H1 (cell line): ENCODE measurements around the gene VPS37C. TPM values are rescaled to one million over a fixed set of nuclear protein-coding genes. Genes with fewer than 3 reads are reported as not detected.

Source experiments
- CTCF ChIA-PET: fragments of 300-600 bp; sonication (Branson Sonifier 250); formaldehyde crosslinking; loops from one replicate; lab custom pipeline; 2021; ENCODE audit not compliant: partially characterized antibody; lab: Charles Lee
- POLR2A ChIA-PET: fragments of 300-600 bp; sonication (Branson Sonifier 250); formaldehyde crosslinking; loops from one replicate; lab custom pipeline; 2021; ENCODE audit warnings: inconsistent platforms; ENCODE audit not compliant: partially characterized antibody; lab: Charles Lee
- DNase-seq, 2 experiments: peaks; one replicate each; pipeline versions ENCODE4 v3.0.0 to v3.0.0-alpha.2; 2010 to 2022; ENCODE audit warnings: low spot score in 2 of 2, low read depth in 1 of 2, mixed read lengths in 1 of 2
- FAIRE-seq: peaks from 2 replicates; lab custom pipeline; 2011; peaks lifted over from hg19 to GRCh38; lab: Jason Lieb, UNC
- H2AFZ ChIP-seq: 2 replicates; pipeline ENCODE4 v1.8.1; 2012; ENCODE audit warnings: low read length, inconsistent platforms
- H2AK5ac ChIP-seq: 2 replicates; pipeline ENCODE4 v1.6.1; 2013; ENCODE audit warnings: low read depth, low read length
- H2BK120ac ChIP-seq: replicated peaks from 2 replicates; pipeline ENCODE3; 2013; ENCODE audit warnings: low read depth, low read length, inconsistent platforms
- H2BK12ac ChIP-seq: 2 replicates; pipeline ENCODE4 v1.6.1; 2013; ENCODE audit warnings: low read depth, low read length
- H2BK15ac ChIP-seq: 2 replicates; pipeline ENCODE4 v1.6.1; 2013; ENCODE audit warnings: low read length
- H2BK20ac ChIP-seq: 2 replicates; pipeline ENCODE4 v1.6.1; 2013; ENCODE audit warnings: low read length
- H2BK5ac ChIP-seq: 2 replicates; pipeline ENCODE4 v1.6.1; 2013; ENCODE audit warnings: low read depth, low read length
- H3K14ac ChIP-seq: 2 replicates; pipeline ENCODE4 v1.6.1; 2013; ENCODE audit warnings: inconsistent platforms; ENCODE audit not compliant: insufficient read length
- H3K18ac ChIP-seq: 2 replicates; pipeline ENCODE4 v1.6.1; 2013; ENCODE audit warnings: low read length; ENCODE audit errors: extremely low read depth
- H3K23ac ChIP-seq: 2 replicates; pipeline ENCODE4 v1.6.1; 2013; ENCODE audit warnings: inconsistent platforms; ENCODE audit not compliant: insufficient read length
- H3K23me2 ChIP-seq: 2 replicates; pipeline ENCODE4 v1.6.1; 2013; ENCODE audit warnings: low read depth, low read length
- H3K27ac ChIP-seq: 2 replicates; pipeline ENCODE4 v1.6.1; 2011; ENCODE audit warnings: low read depth, low read length, inconsistent platforms
- H3K27me3 ChIP-seq, 4 experiments: replicated peaks in 1 of 4; 1 replicate in 1 of 4; 2 replicates in 3 of 4; pipeline versions ENCODE4 v1.6.1 to v1.8.1; 2011 to 2013; ENCODE audit warnings: low read length in 3 of 4, mild to moderate bottlenecking in 3 of 4, inconsistent platforms in 2 of 4, mixed read lengths in 2 of 4, moderate library complexity in 1 of 4; ENCODE audit not compliant: control insufficient read depth in 3 of 4, insufficient read depth in 3 of 4; ENCODE audit errors: extremely low read depth in 1 of 4
- H3K36me3 ChIP-seq, 4 experiments: 2 replicates each; pipeline versions ENCODE4 v1.6.1 to v1.8.1; 2011 to 2013; ENCODE audit warnings: mild to moderate bottlenecking in 4 of 4, low read length in 3 of 4, moderate library complexity in 2 of 4, control low read depth in 1 of 4, inconsistent platforms in 1 of 4; ENCODE audit not compliant: insufficient read depth in 4 of 4, control insufficient read depth in 2 of 4
- H3K4ac ChIP-seq: replicated peaks from 2 replicates; pipeline ENCODE3; 2013; ENCODE audit warnings: low read length, low read depth, mixed read lengths, inconsistent platforms; ENCODE audit not compliant: insufficient read length
- H3K4me1 ChIP-seq, 4 experiments: replicated peaks in 1 of 4; 1 replicate in 1 of 4; 2 replicates in 3 of 4; pipeline versions ENCODE4 v1.6.1 to v1.8.1; 2011 to 2013; ENCODE audit warnings: low read length in 3 of 4, inconsistent platforms in 2 of 4, mixed read lengths in 1 of 4; ENCODE audit not compliant: insufficient read depth in 4 of 4, control insufficient read depth in 3 of 4
- H3K4me2 ChIP-seq, 2 experiments: 2 replicates each; pipeline versions ENCODE4 v1.6.1 to v1.8.1; 2011 to 2013; ENCODE audit warnings: low read depth in 2 of 2, low read length in 2 of 2, control low read depth in 1 of 2, inconsistent platforms in 1 of 2, mild to moderate bottlenecking in 1 of 2; ENCODE audit not compliant: insufficient read depth in 1 of 2
- H3K4me3 ChIP-seq, 4 experiments: fragments of 200-600, 300-600 bp in 1 of 4; sonication (generic), shearing (Covaris generic), sonication (Bioruptor Twin) in 1 of 4; 2 replicates each; pipeline versions ENCODE4 v1.5.1 to v1.8.1; 2011 to 2016; ENCODE audit warnings: low read length in 4 of 4, low read depth in 3 of 4, control low read depth in 2 of 4, inconsistent platforms in 2 of 4, mild to moderate bottlenecking in 2 of 4, mixed read lengths in 1 of 4, moderate library complexity in 1 of 4; ENCODE audit not compliant: insufficient read depth in 2 of 4; ENCODE audit errors: extremely low read depth in 1 of 4
- H3K56ac ChIP-seq: replicated peaks from 2 replicates; pipeline ENCODE3; 2013; ENCODE audit warnings: low read depth, mild to moderate bottlenecking, mixed read lengths, low read length, inconsistent platforms; ENCODE audit not compliant: insufficient read length
- H3K79me1 ChIP-seq: 2 replicates; pipeline ENCODE4 v1.6.1; 2013; ENCODE audit warnings: low read depth, low read length, control low read depth
- H3K79me2 ChIP-seq, 2 experiments: 2 replicates each; pipeline versions ENCODE4 v1.6.1 to v1.8.1; 2012 to 2013; ENCODE audit warnings: low read length in 2 of 2, mild to moderate bottlenecking in 2 of 2, inconsistent platforms in 1 of 2; ENCODE audit not compliant: insufficient read depth in 2 of 2, control insufficient read depth in 1 of 2
- H3K9ac ChIP-seq, 4 experiments: replicated peaks in 1 of 4; 1 replicate in 1 of 4; 2 replicates in 3 of 4; pipeline versions ENCODE4 v1.6.1 to v1.8.1; 2011 to 2013; ENCODE audit warnings: low read depth in 3 of 4, low read length in 3 of 4, control low read depth in 2 of 4, mild to moderate bottlenecking in 2 of 4, moderate library complexity in 2 of 4, inconsistent platforms in 1 of 4; ENCODE audit errors: extremely low read depth in 1 of 4
- H3K9me3 ChIP-seq, 2 experiments: 2 replicates each; pipeline versions ENCODE4 v1.6.1 to v1.8.1; 2012 to 2013; ENCODE audit warnings: mild to moderate bottlenecking in 2 of 2, moderate library complexity in 2 of 2, control low read depth in 1 of 2, inconsistent platforms in 1 of 2, low read depth in 1 of 2, low read length in 1 of 2, mixed read lengths in 1 of 2; ENCODE audit not compliant: insufficient read depth in 2 of 2
- H4K20me1 ChIP-seq, 2 experiments: replicated peaks in 1 of 2; 2 replicates each; pipeline versions ENCODE3 to v1.8.1; 2011 to 2013; ENCODE audit warnings: inconsistent platforms in 2 of 2, low read length in 2 of 2, mild to moderate bottlenecking in 1 of 2; ENCODE audit not compliant: insufficient read depth in 2 of 2, control insufficient read depth in 1 of 2
- H4K5ac ChIP-seq: 2 replicates; pipeline ENCODE4 v1.6.1; 2013; ENCODE audit warnings: low read length, low read depth, mixed read lengths, inconsistent platforms; ENCODE audit not compliant: insufficient read length
- H4K8ac ChIP-seq: 2 replicates; pipeline ENCODE4 v1.8.0; 2013; ENCODE audit warnings: mild to moderate bottlenecking, moderate library complexity, low read length, inconsistent platforms; ENCODE audit not compliant: insufficient read depth; ENCODE audit errors: extremely low read depth
- H4K91ac ChIP-seq: replicated peaks from 2 replicates; pipeline ENCODE3; 2013; ENCODE audit warnings: low read length, mixed read lengths, inconsistent platforms; ENCODE audit not compliant: insufficient read length
- ASH2L ChIP-seq: fragments of 200-600, 300-600 bp; sonication (generic); IDR thresholded peaks from one replicate; pipeline ENCODE4 v1.7.1; 2017; ENCODE audit warnings: low read length
- CBX5 ChIP-seq: fragments of 300-800, 300-1000 bp; sonication (generic); IDR thresholded peaks from 2 replicates; pipeline ENCODE4 v1.7.1; 2016; ENCODE audit warnings: antibody characterized with exemption, low read length, low read depth
- POU5F1 ChIP-seq: IDR thresholded peaks from 2 replicates; pipeline ENCODE4 v1.6.1; 2011; ENCODE audit warnings: low read depth, mild to moderate bottlenecking, low read length, moderate library complexity
- SRF ChIP-seq: IDR thresholded peaks from 2 replicates; pipeline ENCODE4 v1.6.1; 2011; ENCODE audit warnings: mild to moderate bottlenecking, low read depth, low read length, moderate library complexity
- TAF7 ChIP-seq: optimal IDR thresholded peaks from 2 replicates; pipeline ENCODE3; 2011; ENCODE audit warnings: low read depth, mild to moderate bottlenecking, inconsistent platforms, low read length, moderate library complexity, borderline replicate concordance
- TBP ChIP-seq: IDR thresholded peaks from 2 replicates; pipeline ENCODE4 v1.6.1; 2011; ENCODE audit warnings: low read depth, low read length, improper control_type of control experiment
- USF2 ChIP-seq: IDR thresholded peaks from 2 replicates; pipeline ENCODE4 v1.6.1; 2011; ENCODE audit warnings: low read length, improper control_type of control experiment
- WGBS, 2 experiments: shearing (Covaris generic) in 1 of 2; methylation state at CpG; one replicate each; pipeline versions ENCODE4 v1.1.6 to v1.1.7; 2013 to 2015; ENCODE audit warnings: low lambda C conversion rate in 2 of 2, mixed read lengths in 2 of 2, inconsistent platforms in 1 of 2, low coverage in 1 of 2, missing lambda C conversion rate in 1 of 2; ENCODE audit not compliant: insufficient replicate concordance in 2 of 2, insufficient coverage in 1 of 2, insufficient read length in 1 of 2; ENCODE audit errors: extremely low coverage in 1 of 2, missing lambda C conversion rate in 1 of 2; 5-methylcytosine and 5-hydroxymethylcytosine counted together
- polyA plus RNA-seq, 7 experiments: library from polyadenylated mRNA; depleted of rRNA in 3 of 7; stranded (reverse) in 5 of 7; unstranded in 2 of 7; fragments of >200 nt in 5 of 7; fragments of 200-250 nt in 2 of 7; gene quantifications; 1 replicate in 5 of 7; 2 replicates in 1 of 7; 4 replicates in 1 of 7; pipeline versions ENCODE4 v1.2.1 to v1.2.3, GENCODE V29; 2011 to 2013; ENCODE audit warnings: missing spikeins in 2 of 7, mixed read lengths in 2 of 7
- total RNA-seq: library from RNA; stranded (reverse); fragmentation: NEBNext Ultra II Directional; extraction: Animal tissue kit (Norgen Biotek cat#: 25700); gene quantifications from 2 replicates; pipeline ENCODE4 v1.2.1, GENCODE V29; 2021

The VPS37C gene
- total and polyA plus RNA-seq, 2 of the 8 experiments (the other 6 are each of a cell fraction or from before 2014, with no cell fraction given): 12.9 to 21.0 TPM

GRCh38 chr11:61168042-61168688 is 6.9 kb upstream of the VPS37C start:
- no peak overlapping the region for H3K4ac ChIP-seq
- no peak overlapping the region for H3K18ac ChIP-seq
- H3K79me2 ChIP-seq: no peaks in the 10 kb centered on the region
- no peak overlapping the region for H3K56ac ChIP-seq
- H3K23me2 ChIP-seq: no peaks in the 10 kb centered on the region
- no peak overlapping the region for H2BK12ac ChIP-seq
- DNase-seq (no peak), FAIRE-seq (no peak)
- no peak overlapping the region for H3K9ac ChIP-seq
- CTCF ChIA-PET: interaction anchor here (1.1 kb wide), 1 partner anchor 281 kb away, joined by 3 read pairs; no protein-coding TSS in a partner anchor
- no peak overlapping the region for H4K91ac ChIP-seq
- H3K27ac ChIP-seq: no peak overlapping the region
- H4K8ac ChIP-seq: no peak overlapping the region
- no peaks in the 10 kb centered on the region for H3K36me3 ChIP-seq
- no peaks in the 10 kb centered on the region for H3K79me1 ChIP-seq
- H3K4me3 ChIP-seq: no peak overlapping the region
- no peak overlapping the region; the same call in 1 of the 2 replicates for H2BK20ac ChIP-seq
- H3K9me3 ChIP-seq: peaks cover 3 to 4% of the 10 kb centered on the region in 2 experiments; a peak in 1 of 4 replicates
- H3K23ac ChIP-seq: no peak overlapping the region
- no peak overlapping the region for H4K5ac ChIP-seq
- H4K20me1 ChIP-seq: no peaks in the 10 kb centered on the region
- 86% methylated on average over 8 of the region's 9 CpGs; no CpG with 5 or more reads in 1 of the 2 experiments for WGBS, 2 experiments
- no peaks in the 10 kb centered on the region for H3K4me1 ChIP-seq
- no peak overlapping the region for H2BK15ac ChIP-seq
- no peak overlapping the region for H2AK5ac ChIP-seq
- no peak overlapping the region for H2BK5ac ChIP-seq
- H3K27me3 ChIP-seq: no peaks in the 10 kb centered on the region
- POLR2A ChIA-PET: no interaction called here
- H2AFZ ChIP-seq: no peak overlapping the region
- no peak overlapping the region for H3K4me2 ChIP-seq
- H2BK120ac ChIP-seq: no peak overlapping the region
- no peak overlapping the region for H3K14ac ChIP-seq
- no peak for TF ChIP-seq TAF7
- no peak for TF ChIP-seq ASH2L
- TF ChIP-seq USF2: no peak
- TF ChIP-seq CBX5: no peak
- no peak for TF ChIP-seq SRF
- no peak for TF ChIP-seq TBP
- no peak for TF ChIP-seq POU5F1
